Fibroblast of lung (primary cell): ENCODE data around the gene TUBG2.

Source experiments
- CTCF ChIP-seq, 2 donors: IDR thresholded peaks in 1 of 2; conservative IDR thresholded peaks in 1 of 2; 1 replicate in 1 of 2; 2 replicates in 1 of 2; pipeline ENCODE4 v1.5.1; 2011 to 2012; ENCODE audit warnings: low read length in 2 of 2, control low read depth in 1 of 2, inconsistent platforms in 1 of 2, low read depth in 1 of 2, mild to moderate bottlenecking in 1 of 2
- EZH2 ChIP-seq: IDR thresholded peaks from 2 replicates; pipeline ENCODE4 v1.5.1; 2012; ENCODE audit warnings: low read length, control low read depth, mild to moderate bottlenecking; ENCODE audit errors: missing control alignments

GRCh38 chr17:42667088-42667951, 8.2 kb downstream of the TUBG2 start:
- TF ChIP-seq EZH2 = no peak
- TF ChIP-seq CTCF (conservative IDR thresholded peaks at IDR 0.05 in 1 of 2, IDR thresholded peaks at IDR 0.05 in 1 of 2; ENCODE audit: low read depth in 1 of 2, low read length in 2 of 2) = no peak
